ENCODE data around the gene DICER1.

DNA sequence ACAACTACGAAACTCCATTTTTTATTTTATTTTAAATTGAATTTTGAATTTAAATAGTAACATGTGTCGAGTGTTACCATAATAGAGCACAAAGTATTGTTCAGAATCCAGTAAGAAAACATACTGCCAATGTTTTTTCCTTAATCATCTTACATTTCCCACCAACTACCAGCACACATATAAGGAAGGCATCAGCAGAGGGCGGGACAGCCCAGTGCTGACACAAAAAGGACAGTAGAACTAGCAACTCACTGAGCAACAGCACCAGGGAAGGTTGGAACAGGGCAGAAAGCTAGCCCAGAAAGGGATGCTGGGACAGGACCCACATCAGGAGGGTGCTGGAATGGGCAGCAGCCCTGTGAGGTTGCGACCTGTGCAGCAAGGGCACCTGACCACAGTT lies 43.9 kb downstream of the DICER1 start:
- TF ChIP-seq, protein P1, sequence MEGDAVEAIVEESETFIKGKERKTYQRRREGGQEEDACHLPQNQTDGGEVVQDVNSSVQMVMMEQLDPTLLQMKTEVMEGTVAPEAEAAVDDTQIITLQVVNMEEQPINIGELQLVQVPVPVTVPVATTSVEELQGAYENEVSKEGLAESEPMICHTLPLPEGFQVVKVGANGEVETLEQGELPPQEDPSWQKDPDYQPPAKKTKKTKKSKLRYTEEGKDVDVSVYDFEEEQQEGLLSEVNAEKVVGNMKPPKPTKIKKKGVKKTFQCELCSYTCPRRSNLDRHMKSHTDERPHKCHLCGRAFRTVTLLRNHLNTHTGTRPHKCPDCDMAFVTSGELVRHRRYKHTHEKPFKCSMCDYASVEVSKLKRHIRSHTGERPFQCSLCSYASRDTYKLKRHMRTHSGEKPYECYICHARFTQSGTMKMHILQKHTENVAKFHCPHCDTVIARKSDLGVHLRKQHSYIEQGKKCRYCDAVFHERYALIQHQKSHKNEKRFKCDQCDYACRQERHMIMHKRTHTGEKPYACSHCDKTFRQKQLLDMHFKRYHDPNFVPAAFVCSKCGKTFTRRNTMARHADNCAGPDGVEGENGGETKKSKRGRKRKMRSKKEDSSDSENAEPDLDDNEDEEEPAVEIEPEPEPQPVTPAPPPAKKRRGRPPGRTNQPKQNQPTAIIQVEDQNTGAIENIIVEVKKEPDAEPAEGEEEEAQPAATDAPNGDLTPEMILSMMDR (IDR thresholded peaks at IDR 0.05; ENCODE audit: extremely low read depth in 1 of 2, insufficient read depth in 1 of 2, low read depth in 1 of 2, low read length in 2 of 2), result no peak
- TF ChIP-seq EZH2 (IDR thresholded peaks at IDR 0.05; ENCODE audit: borderline replicate concordance, low read depth, low read length, severe bottlenecking) (no peak), JUN (IDR thresholded peaks at IDR 0.05; ENCODE audit: borderline replicate concordance, insufficient read depth, insufficient read length, low read depth) (no peak), POLR2A (IDR thresholded peaks at IDR 0.05; ENCODE audit: low read depth, low read length) (no peak), POLR2AphosphoS5 (IDR thresholded peaks at IDR 0.05; ENCODE audit: insufficient read depth, low read depth, low read length) (no peak), GATA2 (IDR thresholded peaks at IDR 0.05; ENCODE audit: insufficient read depth, insufficient read length, low read depth, low read length) (no peak)
